ENCODE results near the gene GALR3.

The GALR3 gene

DNA sequence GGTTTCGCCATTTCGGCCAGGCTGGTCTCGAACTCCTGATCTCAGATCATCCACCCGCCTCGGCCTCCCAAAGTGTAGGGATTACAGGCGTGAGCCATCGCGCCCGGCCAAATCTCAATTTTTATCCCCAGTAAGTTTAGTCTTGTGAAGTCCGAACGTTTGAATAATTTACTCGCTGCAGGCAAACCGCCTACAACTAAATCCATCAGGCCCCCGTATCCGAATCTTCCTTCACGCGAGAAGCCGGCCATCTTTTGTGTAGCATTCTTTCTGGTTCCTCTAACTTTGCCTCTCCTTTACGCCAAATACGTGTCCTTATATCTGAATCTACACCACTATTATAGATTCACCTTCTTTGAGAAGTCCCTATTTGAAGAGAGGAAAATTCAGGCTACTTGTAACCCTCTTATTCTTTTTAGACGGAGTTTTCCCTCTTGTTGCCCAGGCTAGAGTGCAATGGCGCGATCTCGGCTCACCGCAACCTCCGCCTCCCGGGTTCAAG is 25.5 kb downstream of the GALR3 start:
- peak overlapping the region; percentile 73 to 84 (median 80) for H3K4me3 ChIP-seq

DNA sequence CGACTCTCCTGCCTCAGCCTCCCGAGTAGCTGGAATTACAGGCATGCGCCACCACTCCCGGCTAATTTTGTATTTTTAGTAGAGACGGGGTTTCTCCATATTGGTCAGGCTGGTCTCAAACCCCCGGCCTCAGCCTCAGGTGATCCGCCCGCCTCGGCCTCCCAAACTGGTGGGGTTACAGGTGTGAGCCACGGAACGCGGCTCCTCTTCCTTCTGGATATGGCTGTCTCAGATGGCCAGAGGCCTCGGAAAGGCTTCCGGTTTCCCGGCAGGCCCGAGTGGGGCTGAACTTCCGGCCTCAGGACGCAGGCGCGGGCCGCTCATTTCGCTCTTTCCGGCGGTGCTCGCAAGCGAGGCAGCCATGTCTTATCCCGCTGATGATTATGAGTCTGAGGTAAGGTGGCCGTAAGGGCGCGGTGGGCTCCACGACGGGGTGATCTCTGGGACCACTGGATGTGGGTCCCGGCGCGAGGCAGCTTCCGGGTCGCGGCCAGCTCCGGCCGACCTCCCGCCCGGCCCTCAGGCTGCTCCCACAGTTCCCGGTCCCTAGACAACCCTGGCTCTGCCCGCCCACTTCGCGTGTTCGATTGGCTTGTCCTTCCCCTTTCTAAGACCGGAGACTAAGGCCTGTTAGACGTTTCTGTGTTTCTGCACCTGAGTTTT is 26.0 kb downstream of the GALR3 start, which contains the start of gene EIF3L:
Gene EIF3L, plus strand, starts transcription at position 331 of the 663 bp plus-strand sequence. Its CDS starts 31 bp downstream, at position 362.
- H3K27ac ChIP-seq: peak within 1 kb of the TSS; percentile 87 to 92 (median 90)
- TF ChIP-seq Cebpa-rat (IDR thresholded peaks at IDR 0.05): no peak
- H3K4me2 ChIP-seq: peak within 1 kb of the TSS; percentile 87 to 99 (median 92)

More for the DNA sequence above, 25.5 kb downstream of the GALR3 start:
- TF ChIP-seq Cebpa-rat (IDR thresholded peaks at IDR 0.05): no peak
- Histone ChIP-seq H3K27me3 (no peaks in the 10 kb centered on the region), H3K9ac (peak overlapping the region; percentile 88 to 96 (median 91)), H3K9me3 (replicated peaks in 1 of 11) (peaks cover 0 to 12% (median 9%) of the 10 kb centered on the region in 11 experiments; a peak in 14 of 22 replicates), H4K20me1 (peaks cover 7 to 45% (median 35%) of the 10 kb centered on the region in 11 experiments; a peak in 21 of 22 replicates), H3K27ac (peak overlapping the region; percentile 87 to 92 (median 90)), H3K4me1 (peaks cover 26 to 37% (median 30%) of the 10 kb centered on the region in 10 experiments), H3K4me2 (peak overlapping the region; percentile 87 to 99 (median 92)), H3K36me3 (peaks cover 29 to 39% (median 34%) of the 10 kb centered on the region in 11 experiments)

DNA sequence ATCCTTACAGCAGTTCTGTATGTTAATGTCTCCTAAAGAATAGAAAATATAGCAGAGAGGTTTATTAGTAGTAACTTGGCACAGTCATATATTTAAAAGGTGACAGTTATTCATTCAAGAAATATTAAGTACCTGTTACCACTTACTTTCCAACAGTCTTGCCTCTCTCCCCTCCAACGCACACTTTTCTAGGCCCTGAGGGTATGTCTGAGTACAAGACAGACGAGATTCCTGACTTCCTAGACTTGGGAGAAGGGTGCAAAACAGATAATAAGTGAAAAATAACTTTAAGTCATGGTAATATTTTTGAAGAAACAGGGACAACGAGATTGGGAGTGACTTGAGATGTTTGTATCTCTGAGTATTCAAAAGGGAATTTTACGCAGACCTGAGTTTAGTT is 27.6 kb downstream of the GALR3 start:
- Histone ChIP-seq H3K27ac (peak overlapping the region in 3 of 11 experiments; percentile 89 to 92 (median 91); a peak in 1 of 22 replicates), H3K9me3 (replicated peaks in 1 of 11) (no peaks in the 10 kb centered on the region), H3K4me3 (peak overlapping the region in 6 of 10 experiments; percentile 73 to 82 (median 81); a peak in 9 of 20 replicates), H3K4me1 (peaks cover 26 to 37% (median 30%) of the 10 kb centered on the region in 10 experiments), H4K20me1 (peaks cover 20 to 63% (median 57%) of the 10 kb centered on the region in 11 experiments; a peak in 21 of 22 replicates), H3K36me3 (peaks cover 51 to 61% (median 56%) of the 10 kb centered on the region in 11 experiments), H3K27me3 (no peaks in the 10 kb centered on the region), H3K4me2 (peak overlapping the region; percentile 87 to 99 (median 91); a peak in 20 of 22 replicates), H3K9ac (peak overlapping the region in 10 of 11 experiments; percentile 41 to 96 (median 90); a peak in 17 of 22 replicates)
- no peak for TF ChIP-seq Cebpa-rat (IDR thresholded peaks at IDR 0.05)

More for the DNA sequence above, 26.0 kb downstream of the GALR3 start, which contains the start of gene EIF3L:
- Histone ChIP-seq H3K27me3 (no peaks in the 10 kb centered on the region), H3K9me3 (replicated peaks in 1 of 11) (peaks cover 0 to 12% (median 9%) of the 10 kb centered on the region in 11 experiments; a peak in 14 of 22 replicates), H4K20me1 (peaks cover 12 to 47% (median 41%) of the 10 kb centered on the region in 11 experiments; a peak in 21 of 22 replicates), H3K4me3 (peak within 1 kb of the TSS; percentile 73 to 84 (median 80)), H3K36me3 (peaks cover 35 to 45% (median 40%) of the 10 kb centered on the region in 11 experiments), H3K9ac (peak within 1 kb of the TSS; percentile 88 to 96 (median 91)), H3K4me1 (peaks cover 26 to 37% (median 30%) of the 10 kb centered on the region in 10 experiments)

DNA sequence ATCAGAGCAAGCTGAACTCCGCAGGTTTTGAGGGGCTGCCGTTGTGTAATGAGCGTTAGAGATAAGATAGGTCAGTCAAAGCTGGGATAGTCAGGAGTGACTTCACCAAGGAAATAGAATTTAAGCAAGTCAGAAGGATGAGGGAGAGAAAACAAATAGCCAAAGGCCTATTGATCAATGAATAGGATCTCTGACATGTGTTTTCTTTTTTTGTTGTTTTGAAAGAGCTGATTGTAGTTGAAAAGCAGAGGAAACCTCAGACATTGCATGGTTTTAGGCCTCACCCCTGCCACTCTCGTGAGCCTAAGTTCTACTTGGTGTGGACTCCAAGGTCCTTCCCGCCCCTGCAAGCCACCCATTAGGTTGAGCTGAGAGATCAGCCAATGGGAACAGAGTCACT is 29.2 kb downstream of the GALR3 start:
- H3K4me2 ChIP-seq: no peak overlapping the region
- peaks cover 26 to 37% (median 30%) of the 10 kb centered on the region in 10 experiments for H3K4me1 ChIP-seq
- no peak overlapping the region for H3K27ac ChIP-seq
- H3K9ac ChIP-seq: peak overlapping the region in 7 of 11 experiments; percentile 11 to 90 (median 21); a peak in 4 of 22 replicates
- TF ChIP-seq Cebpa-rat (IDR thresholded peaks at IDR 0.05): no peak
- H3K9me3 ChIP-seq (replicated peaks in 1 of 11): no peaks in the 10 kb centered on the region
- H3K27me3 ChIP-seq: no peaks in the 10 kb centered on the region
- peaks cover 20 to 79% (median 73%) of the 10 kb centered on the region in 11 experiments; a peak in 21 of 22 replicates for H4K20me1 ChIP-seq
- peaks cover 67 to 77% (median 72%) of the 10 kb centered on the region in 11 experiments for H3K36me3 ChIP-seq
- H3K4me3 ChIP-seq: no peak overlapping the region

DNA sequence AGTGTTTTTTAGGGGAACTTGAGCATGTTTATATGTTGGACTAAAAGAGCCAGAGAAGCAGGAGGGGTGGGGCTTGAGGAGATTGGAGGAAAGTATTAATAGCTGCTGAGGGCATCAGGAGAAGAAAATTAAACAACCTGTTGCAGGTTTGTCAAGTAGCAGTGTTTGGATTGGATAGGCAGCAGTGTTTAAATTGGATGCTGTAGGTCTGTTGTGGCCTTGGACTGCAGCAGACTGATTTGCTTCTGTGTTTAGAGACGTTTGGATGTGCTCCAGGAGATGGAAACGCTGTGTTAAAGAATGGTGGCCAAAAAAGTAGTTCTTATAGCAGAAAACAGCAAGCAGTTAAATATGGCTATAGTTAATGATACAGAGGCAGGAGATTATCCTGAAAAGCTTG is 31.8 kb downstream of the GALR3 start:
- H3K4me1 ChIP-seq: peaks cover 14 to 27% (median 17%) of the 10 kb centered on the region in 10 experiments
- no peaks in the 10 kb centered on the region for H3K9me3 ChIP-seq (replicated peaks in 1 of 11)
- H3K4me3 ChIP-seq: no peak overlapping the region
- no peak for TF ChIP-seq Cebpa-rat (IDR thresholded peaks at IDR 0.05)
- peaks cover 92 to 100% (median 97%) of the 10 kb centered on the region in 11 experiments for H3K36me3 ChIP-seq
- no peak overlapping the region for H3K27ac ChIP-seq
- no peak overlapping the region for H3K4me2 ChIP-seq
- H4K20me1 ChIP-seq: peaks cover 31 to 100% (median 98%) of the 10 kb centered on the region in 11 experiments; a peak in 21 of 22 replicates
- no peaks in the 10 kb centered on the region for H3K27me3 ChIP-seq
- H3K9ac ChIP-seq: 0 out of 22 replicates have a peak overlapping the region, but pooled peaks of 1 of the 11 experiments have one; percentile 18

DNA sequence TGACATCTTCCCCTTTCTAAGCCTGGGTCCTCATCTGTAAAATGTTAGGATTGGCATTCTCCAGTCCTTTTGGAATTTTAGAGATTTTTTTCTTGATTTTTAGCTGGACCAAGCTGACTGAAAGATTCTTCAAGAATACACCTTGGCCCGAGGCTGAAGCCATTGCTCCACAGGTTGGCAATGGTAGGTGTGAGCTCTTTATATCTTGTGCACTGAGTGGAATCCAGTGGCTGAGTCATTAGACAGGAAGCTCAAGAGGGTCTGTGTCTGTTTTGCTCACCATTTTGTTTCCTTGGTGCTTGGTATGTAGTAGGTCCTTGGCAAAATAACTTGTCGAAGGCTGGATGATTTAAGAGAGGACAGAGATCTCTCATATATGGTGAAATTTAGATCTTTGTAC is 32.3 kb downstream of the GALR3 start:
- Histone ChIP-seq H3K4me2 (no peak overlapping the region), H4K20me1 (peaks cover 31 to 100% (median 99%) of the 10 kb centered on the region in 11 experiments; a peak in 21 of 22 replicates), H3K4me3 (no peak overlapping the region), H3K9me3 (replicated peaks in 1 of 11) (no peaks in the 10 kb centered on the region), H3K27ac (no peak overlapping the region), H3K9ac (no peak overlapping the region), H3K4me1 (peaks cover 9 to 22% (median 12%) of the 10 kb centered on the region in 10 experiments), H3K27me3 (no peaks in the 10 kb centered on the region), H3K36me3 (peaks cover 98 to 100% (median 100%) of the 10 kb centered on the region in 11 experiments)
- no peak for TF ChIP-seq Cebpa-rat (IDR thresholded peaks at IDR 0.05)

DNA sequence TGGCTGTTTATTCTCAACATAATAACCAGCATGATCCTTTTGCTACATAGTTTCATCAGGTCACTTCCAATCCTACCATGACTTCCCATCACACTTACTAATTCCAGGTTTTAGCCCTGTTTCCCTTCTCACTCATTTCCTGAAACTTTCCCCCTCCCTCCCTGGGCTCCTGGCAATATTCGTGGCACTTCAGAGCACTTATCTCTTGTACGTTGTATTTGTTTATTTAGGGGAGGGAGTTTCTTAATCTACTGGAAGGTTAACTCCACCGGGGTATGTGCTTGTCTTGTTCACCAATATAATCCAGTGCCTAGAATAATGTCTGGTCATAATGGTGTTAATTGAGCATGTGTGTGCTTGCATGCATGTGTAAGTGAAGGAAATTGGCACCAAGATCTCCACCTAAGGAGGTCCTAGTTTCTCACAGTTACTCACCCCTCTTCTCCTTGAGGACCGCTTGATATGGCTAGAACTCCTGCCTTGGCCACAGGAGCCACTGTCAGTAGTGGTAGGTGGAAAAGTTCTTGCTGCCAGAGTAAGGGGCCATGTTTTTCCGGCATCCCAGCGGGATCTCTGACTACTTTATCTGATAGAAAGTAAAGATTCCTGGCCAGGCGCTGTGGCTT is 37.7 kb downstream of the GALR3 start:
- no peak for TF ChIP-seq Cebpa-rat (IDR thresholded peaks at IDR 0.05)
- Histone ChIP-seq H4K20me1 (peaks cover 29 to 100% (median 98%) of the 10 kb centered on the region in 11 experiments; a peak in 21 of 22 replicates), H3K9me3 (replicated peaks in 1 of 11) (no peaks in the 10 kb centered on the region), H3K4me2 (no peak overlapping the region), H3K27ac (no peak overlapping the region), H3K4me3 (no peak overlapping the region), H3K36me3 (peaks cover 99 to 100% (median 100%) of the 10 kb centered on the region in 11 experiments), H3K27me3 (no peaks in the 10 kb centered on the region), H3K9ac (peak overlapping the region in 1 of 11 experiments; percentile 21; a peak in 2 of 22 replicates), H3K4me1 (no peaks in the 10 kb centered on the region)

DNA sequence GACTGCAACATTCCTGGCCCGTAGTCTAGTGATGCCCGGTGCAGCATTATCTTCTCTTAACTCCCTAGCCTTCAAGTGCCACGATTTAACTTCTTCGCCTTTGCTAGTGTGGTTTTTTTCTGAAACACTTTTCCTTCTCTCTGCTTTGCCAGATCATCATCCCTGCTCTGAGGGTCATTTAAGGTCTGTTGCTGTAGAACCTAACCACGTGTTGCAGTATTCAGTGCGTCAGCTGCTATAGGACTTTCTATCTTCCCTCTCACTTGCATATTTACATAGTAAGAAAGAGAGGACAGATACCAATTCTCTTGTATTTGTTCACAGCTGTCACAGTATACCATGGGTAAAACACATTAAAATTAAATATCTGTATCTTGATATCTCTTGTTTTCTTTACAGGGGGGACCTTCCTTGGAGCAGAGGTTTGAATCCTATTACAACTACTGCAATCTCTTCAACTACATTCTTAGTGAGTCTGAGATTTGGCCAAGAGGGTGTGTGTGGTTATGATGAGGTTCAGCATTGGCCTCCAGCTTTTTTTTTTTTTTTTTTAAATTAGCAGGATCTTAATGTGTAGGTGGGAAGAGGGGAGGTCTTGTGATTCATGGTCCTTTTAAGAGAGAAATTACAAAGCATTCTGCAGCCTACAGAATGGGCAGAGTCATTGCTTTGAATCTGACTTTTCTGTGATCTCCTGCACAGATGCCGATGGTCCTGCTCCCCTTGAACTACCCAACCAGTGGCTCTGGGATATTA is 39.6 kb downstream of the GALR3 start:
- Histone ChIP-seq H3K27ac (no peak overlapping the region), H3K4me3 (no peak overlapping the region), H3K4me2 (no peak overlapping the region), H3K4me1 (no peaks in the 10 kb centered on the region), H4K20me1 (peaks cover 29 to 100% (median 94%) of the 10 kb centered on the region in 11 experiments; a peak in 21 of 22 replicates), H3K36me3 (peaks cover 97 to 100% (median 100%) of the 10 kb centered on the region in 11 experiments), H3K27me3 (no peaks in the 10 kb centered on the region), H3K9ac (no peak overlapping the region; a peak in 1 of 22 replicates), H3K9me3 (replicated peaks in 1 of 11) (no peaks in the 10 kb centered on the region)
- TF ChIP-seq Cebpa-rat (IDR thresholded peaks at IDR 0.05): no peak

Measured in BLaER1 treated with 17β-estradiol and CSF1 and Interleukin-3, amounts not matched to agents 10 nM and 100 nM (cell line).